H4 (cell line): ENCODE data around the gene YBX3. TPM values are rescaled to one million over a fixed set of nuclear protein-coding genes. Genes with fewer than 3 reads are reported as not detected.
A peak's percentile ranks its signal among the peaks of the same experiment; 100 is the strongest.
"Not testable (repeated sequence)": the region's sequence is repeated elsewhere in the genome, so short reads cannot be mapped to it uniquely, and the experiment has no call there.

Experiments used
- DNase-seq: peaks from one replicate; pipeline ENCODE4 v3.0.0-alpha.2; 2015; ENCODE audit warnings: low spot score
- total RNA-seq: library from RNA; depleted of rRNA; stranded (reverse); fragments of >200 nt; shearing (Covaris generic); gene quantifications from 2 replicates; pipeline ENCODE4 v1.2.3, GENCODE V29; 2014; rRNA removed

YBX3 gene
- total RNA-seq: 55.7 and 96.7 TPM in 2 replicates

DNA sequence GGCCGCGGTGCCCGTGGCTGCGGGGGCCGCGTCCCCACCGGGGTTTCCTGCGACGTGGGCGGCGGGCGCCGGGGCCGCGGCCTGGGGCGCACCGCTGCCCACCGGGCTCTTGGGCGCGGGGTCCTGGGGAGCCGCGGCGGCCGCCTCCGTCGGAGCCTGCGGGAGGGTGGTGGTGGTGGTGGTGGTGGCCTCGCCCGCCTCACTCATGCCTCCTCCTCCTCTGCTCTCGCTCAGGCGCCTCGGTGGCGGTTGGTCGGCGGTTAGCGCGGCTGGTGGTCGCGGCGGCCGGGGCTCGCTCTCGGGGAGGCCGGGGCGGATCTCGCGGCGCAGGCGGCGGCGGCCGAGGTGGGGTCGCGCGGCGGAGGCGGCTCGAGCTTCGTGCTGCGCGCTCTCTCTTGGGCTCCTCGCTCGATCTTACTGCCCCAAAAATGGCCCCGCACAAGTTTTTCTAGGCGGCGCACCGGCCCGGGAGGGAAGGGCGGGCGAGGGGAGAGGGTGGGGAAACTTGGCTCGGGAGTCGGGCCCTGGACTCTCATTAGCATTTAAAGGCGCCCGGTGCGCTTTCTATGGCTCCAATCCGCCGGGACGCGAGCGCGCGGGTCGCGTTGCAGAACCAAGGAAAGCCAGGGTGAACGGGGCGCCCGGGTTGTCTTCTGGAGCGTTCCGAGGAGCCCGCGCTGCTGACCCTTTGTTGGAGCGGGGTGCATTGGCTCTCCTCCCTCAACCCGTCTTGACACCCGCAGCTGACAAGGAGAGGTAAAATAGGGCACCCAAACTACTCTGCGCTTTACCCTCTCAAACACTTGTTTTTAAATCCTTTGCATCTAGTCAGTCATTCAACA lies at the start of gene YBX3:
YBX3 (minus strand) TSS at position 419 of the 842 bp plus-strand sequence; CDS start at position 207, 212 bp downstream.
- peak; percentile 68 for DNase-seq

DNA sequence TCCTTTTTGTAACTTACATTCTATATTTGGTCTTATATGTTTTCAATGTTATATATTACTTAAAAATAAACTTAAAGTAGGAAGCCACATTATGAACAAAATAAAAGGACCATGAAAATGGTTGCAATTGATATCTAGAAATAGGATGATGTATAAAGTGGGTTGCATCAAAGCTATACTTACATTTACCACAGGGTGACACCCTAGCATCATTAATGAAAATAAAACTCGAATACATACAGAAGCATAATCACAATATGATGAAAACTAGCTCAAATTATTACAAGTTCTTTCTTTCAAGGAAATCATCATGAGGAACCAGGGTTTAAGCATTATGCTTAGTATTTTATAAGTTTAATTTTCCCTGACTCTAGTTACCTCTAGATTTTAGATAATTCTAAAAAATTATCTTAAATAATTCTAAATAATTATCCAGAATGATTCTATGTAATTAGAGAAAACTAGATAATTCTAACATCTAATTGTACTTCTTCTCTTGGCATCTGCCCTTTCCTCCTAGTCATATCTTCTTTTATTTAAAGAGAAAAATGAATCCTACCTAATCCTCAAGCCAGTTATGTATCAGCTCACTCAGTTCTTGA lies 48.1 kb upstream of the YBX3 start:
- peak; percentile 37 for DNase-seq

DNA sequence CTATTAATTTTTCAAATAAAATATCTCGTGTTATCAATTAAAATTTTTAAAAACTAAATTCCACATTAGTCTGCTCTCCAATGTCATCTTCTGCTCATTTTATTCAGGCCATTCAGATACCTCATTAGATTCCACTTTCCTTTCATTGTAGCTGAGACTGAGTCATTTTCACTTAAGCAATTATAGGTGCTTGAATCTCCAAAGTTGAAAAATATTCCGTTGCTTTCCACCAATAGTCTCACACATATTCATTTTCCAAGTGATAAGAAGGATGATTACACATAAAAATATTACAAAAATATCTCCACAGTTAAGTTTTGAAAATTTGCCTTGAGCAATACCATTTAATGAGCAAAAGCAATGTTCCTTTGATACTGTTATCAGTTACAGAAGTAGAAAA lies 36.5 kb upstream of the YBX3 start:
- DNase-seq: no peak

DNA sequence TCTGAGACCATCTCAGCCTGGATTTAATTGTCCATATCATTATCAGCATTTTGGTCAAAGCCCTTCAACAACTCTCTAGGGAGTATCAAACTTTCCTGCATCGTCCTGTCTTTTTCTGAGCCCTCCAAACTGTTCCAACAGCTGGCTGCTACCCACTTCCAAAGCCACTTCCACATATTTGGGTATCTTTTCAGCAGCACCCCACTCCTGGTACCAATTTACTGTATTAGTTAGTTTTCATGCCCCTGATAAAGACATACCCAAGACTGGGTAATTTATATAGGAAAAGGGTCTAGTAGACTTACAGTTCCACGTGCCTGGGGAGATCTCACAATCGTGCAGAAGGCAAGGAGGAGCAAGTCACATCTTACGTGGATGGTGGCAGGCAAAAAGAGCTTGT lies 33.1 kb upstream of the YBX3 start:
- no peak for DNase-seq

DNA sequence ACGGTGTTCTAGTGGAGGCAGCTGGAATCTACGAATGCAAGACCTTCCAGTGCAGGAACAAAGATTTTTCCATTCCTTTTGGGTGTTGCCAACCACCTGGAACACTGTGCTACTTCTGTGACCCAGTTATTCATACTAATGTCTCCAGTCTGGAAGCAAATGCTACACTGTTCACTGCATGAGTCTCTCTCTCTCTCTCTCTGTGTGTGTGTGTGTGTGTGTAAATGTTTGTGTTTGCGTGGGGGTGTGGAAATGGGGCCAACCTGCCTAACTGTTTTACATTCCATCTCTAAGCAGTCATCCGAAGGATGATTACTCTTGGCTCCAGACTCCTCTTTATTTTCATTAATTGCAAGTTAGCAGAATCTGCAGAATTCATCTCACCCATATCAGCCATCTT lies 29.9 kb upstream of the YBX3 start:
- peak; percentile 36 for DNase-seq

DNA sequence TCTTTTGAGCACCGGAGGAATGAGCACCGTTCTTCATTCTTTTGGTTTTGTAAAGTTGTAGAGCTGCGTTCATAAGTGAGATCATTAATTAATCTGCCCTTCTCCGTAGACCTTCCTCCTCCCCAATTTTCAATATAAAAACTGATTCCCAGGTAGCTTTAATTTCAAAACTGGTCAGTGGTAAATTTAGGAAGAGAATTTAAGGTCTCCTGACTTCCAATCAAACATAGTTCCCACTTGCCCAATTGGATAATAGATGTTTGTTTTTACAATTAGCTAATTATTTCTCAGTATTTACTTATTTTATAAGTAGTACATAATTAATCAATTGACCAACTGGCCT lies 27.2 kb upstream of the YBX3 start:
- DNase-seq: no peak

DNA sequence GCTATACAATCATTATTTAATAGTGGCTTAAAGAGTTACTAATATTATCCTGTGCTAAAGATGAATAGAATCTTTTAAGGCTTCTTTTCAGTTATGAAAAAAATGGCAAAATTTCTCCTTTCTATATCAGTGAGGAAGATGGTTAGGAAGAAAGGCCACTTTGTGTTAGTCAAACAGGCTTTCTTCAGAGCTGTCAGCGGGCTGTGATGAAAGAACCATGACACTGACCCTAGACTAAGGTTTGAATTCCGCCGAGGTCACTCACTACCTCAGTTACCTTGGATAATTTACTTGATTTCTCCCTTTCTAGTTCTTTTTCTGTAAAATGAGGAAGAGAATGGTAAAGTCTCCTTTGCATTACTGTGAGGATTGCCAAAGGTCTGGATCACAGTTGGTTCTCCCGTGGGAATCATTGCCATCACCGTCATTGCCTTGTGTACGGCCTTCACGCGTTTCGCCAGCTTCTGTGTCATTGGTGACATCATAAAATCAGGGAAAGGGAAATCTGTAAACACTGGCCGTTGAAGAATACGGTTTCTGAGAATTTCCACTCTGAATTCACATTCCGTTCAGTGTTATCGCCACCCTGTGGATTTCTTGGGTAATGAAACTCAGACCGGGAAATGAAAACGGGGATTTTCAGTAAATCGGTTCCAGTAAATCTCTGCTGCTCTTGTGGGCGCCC lies 26.7 kb upstream of the YBX3 start:
- peak; percentile 95 for DNase-seq

DNA sequence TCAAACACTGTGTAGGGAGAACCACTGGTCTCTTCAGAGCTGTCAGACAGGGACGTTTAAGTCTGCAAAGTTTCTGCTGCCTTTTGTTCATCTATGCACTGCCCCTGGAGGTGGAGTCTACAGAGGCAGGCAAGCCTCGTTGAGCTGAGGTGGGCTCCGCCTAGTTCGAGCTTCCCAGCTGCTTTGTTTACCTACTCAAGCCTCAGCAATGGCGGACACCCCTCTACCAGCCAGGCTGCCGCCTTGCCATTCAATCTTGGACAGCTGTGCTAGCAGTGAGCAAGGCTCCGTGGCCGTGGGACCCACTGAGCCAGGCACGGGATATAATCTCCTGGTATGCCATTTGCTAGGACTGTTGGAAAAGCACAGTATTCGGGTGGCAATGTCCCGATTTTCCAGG lies 24.6 kb upstream of the YBX3 start:
- DNase-seq: no peak

DNA sequence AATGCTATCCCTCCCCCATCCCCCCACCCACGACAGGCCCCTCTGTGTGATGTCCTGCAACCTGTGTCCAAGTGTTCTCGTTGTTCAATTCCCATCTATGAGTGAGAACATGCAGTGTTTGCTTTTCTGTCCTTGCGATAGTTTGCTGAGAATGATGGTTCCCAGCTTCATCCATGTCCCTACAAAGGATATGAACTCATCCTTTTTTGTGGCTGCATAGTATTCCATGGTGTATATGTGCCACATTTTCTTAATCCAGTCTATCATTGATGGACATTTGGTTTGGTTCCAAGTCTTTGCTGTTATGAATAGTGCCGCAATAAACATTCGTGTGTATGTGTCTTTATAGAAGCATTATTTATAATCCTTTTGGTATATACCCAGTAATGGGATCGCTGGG lies 20.3 kb upstream of the YBX3 start:
- not testable (repeated sequence) for DNase-seq

DNA sequence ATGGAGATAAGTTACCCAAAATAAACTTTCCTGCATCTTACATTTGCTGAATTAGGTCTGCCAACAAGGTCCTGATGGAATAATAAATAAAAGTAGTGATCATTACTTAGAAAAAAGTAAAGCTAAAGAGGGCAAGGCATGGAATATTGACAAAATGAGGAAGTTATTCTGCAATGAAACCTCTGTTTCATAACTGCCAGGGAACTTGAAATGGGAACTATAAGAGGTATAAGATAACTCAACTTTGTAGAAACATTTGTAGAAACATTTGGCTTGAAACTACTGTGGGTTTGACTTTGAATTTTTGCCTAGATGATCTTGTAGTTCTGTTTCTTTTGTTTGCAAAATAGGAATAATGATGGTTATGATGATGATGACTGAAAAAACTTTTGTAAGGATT lies 18.7 kb upstream of the YBX3 start:
- DNase-seq: no peak

DNA sequence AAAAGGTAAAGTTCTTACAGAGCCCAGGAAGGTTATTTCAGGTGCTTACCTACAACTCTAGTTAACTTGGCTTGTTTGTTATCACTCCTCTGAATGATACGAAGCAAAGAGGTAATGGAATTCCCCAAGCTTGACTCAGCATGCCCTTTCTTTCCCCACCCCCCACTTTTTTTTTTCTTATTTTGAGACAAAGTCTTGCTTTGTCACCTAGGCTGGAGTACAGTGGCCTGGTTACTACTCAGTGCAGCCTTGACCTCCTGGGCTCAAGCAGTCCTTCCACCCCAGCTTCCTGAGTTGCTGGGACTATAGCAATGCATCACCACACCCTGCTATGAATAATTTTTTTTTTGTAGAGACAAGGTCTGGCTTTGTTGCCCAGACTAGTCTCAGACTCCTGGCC lies 17.1 kb upstream of the YBX3 start:
- DNase-seq: no peak

DNA sequence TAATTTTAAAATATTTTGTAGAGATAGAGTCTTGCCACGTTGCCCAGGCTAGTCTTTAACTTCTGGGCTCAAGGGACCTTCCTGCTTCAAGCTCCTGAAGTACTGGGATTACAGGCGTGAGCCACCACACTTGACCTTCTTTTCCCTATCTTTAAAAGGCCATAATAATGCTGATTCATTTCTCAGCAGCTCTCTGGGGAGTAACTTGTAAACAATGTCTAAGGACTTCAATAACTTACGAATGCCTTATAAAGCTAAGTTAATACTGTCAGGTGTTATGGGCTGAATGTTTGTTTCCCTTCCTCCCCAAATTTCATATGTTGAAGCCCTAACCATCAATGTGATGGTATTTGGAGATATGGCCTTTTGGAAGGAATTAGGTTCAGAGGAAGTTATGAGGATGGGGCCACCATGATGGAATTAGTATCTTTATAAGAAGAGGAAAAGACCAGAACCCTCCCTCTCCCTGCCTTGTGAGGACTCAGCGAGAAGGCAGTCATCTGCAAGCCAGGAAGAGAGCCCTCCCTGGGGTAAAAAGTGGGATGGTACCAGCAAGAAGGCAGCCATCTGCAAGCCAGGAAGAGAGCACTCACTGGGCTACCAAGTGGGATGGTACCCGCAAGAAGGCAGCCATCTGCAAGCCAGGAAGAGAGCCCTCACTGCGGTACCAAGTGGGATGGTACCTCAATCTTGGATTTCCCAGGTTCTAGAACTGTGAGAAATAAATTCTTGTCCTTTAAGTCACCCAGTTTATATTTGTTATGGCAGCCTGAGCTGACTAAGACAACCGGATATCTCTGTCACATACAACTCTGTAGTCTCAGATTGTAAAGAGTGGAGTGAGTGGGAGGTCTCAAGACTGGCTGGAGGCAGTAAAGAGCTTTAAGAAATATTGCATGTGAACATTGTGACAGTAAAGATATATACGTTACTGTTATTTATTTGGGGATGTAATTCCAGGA lies 16.3 kb upstream of the YBX3 start:
- peak; percentile 48 for DNase-seq

DNA sequence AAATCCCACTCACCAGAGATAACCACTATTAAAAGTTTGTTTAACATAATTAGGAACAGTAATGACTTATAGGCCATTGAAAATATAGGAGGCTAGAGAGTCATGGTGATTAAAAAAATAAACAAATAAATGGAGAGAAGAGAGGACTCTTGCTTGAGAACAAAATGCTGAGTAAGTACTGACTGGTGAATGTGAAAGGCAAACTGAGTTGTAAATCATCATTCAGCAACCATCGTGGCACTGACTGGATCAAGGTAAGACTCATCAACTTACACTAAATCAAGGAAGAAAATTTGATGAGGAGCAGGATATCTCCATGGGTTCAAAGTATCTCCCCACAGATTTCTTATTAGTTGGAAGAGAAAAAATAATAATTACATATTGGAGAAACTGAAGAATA lies 14.1 kb upstream of the YBX3 start:
- DNase-seq: no peak

DNA sequence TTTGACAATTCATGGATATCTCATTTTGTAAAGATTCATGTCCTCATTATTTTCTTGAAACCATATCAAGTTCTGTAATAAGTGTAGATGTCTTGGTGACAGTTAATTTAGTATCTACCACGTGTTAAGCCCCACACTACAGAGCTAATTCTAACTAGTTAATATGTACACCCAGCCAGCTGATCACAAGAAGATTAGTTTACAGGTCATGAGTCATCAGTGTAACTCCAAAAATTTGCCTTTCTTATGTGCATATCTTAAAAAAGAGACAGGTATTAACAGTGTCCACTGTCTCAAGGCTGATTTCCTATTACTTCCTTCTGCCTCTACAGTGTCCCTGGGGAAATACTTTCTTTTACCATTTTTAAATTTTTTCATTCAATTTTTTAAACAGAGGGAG lies 13.3 kb upstream of the YBX3 start:
- DNase-seq: no peak

DNA sequence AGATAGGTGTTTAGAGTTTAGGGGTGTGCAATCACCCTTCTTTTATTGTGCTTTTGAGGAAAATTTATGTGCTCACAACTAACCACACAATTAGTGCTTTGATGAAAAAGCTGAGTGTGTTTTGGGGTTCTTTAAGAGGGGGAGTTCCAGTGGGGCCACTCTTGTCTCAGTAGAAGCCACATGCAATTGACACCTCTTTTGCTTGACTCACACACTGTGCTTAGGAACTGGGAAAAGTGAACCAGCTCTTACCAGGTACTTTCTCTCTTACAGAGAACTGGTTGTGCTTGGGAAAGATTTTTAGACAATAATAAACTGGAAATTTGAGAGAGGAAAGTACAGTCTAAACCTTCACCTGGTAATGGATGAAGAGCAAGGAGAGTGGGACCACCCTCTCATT lies 12.3 kb upstream of the YBX3 start:
- DNase-seq: no peak

DNA sequence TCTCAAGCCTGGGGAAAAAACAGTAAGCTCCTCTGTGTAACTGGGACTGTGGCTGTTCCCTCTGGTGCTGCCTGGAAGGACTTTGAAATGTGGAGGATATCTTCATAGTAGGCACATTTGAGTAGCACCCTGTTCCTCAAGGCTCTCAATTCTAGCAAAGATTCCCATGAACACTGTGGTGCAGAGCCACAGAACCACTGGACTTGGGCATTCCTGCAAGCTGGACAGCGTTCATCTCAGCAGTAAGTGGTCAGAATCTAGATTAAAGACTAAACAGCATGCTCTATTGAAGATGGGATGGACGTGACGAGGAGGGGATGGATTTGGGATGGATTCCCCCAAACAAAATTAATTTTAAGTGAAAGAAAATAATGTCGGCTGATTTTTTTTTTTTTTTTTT lies 9.4 kb upstream of the YBX3 start:
- no peak for DNase-seq

DNA sequence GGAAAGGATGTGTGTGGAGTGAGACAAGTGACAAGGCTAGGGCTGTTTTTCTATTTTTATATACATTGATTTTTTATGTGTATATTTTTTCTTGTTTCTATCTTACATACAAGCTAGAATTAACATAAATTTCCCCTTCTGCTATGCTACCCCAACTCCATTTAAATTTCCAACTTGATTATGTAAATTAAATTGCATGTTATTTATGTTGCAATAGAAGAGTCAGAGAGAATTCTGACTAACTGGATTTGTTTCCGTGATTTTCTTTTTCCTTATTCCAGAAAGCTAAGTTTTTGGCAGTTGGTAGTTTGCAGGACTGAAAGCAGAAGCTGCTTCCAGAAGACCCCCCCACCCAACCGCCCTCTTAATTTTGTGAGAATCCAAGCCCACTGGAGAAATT lies 8.9 kb upstream of the YBX3 start:
- no peak for DNase-seq

DNA sequence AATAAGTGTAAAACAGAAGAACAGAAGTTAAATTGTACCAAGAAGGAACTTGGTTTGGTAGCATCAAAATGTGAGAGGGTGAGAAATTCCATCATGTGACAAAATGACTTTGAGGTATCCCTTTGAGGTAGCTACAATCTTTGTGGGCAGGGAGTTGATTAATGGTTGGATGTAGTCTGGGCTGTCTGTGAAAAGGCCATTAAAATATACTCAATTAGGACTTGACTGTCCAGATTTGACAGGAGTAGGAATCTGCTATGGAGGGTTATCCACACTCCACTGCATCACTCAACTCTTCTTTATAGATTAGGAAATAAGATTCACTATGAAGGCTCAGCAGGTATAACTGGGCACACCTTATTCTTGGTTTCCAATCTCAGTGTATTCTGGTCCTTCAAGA lies 7.4 kb upstream of the YBX3 start:
- DNase-seq: no peak

DNA sequence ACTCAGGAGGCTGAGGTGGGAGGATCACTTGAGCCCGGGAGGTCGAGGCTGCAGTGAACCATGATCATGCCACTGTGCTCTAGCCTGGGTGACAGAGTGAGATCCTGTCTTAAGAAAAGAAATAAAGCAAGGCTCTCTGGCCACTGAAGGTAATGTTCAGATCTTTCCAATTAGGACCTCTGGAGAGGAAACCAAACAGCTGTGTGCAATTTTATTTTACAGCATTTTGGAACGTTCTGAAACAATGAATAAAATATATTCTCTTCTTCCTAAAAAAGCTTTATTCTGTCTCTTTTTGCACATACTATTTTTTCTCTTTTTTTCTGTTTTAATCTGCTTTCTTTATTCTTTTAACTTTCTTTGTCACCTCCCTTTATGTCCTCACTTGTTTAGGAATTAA lies 5.0 kb upstream of the YBX3 start:
- DNase-seq: no peak

DNA sequence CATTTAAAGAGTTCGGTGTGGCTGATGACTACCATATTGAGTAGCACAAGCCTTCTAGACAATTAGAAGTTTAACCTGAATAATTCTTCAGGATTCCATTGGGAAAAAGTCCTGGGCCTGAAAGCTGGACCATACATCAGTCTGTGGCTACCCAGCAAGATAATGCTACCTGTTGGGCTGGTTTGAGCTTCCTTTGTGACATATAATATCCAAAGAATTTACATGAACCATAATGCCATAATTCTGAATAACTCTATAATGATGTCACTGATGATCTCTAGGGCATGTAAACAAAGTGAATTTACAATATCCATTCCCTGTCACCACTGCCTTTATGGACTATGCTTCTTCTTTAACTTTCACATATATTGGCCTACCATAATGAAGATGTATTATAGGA lies 3.8 kb upstream of the YBX3 start:
- DNase-seq: no peak

DNA sequence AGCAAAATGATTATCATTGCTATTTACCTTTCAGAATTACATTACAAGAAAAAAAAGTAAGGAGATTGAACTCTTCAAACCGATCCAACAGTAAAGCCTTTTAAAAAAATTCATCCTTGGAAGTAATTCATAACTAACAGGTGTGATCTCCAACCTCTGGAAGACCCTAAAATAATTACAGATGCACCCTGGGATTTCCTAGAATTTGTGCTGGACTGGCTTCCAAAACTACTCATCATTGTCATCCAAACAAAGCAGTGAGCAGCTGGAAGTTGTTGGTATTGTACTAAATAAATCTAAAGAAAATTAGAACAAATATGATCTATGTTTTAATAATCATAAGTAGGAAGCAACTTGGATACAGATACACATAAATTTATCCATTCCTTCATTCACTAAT lies 1.9 kb upstream of the YBX3 start:
- DNase-seq: no peak

DNA sequence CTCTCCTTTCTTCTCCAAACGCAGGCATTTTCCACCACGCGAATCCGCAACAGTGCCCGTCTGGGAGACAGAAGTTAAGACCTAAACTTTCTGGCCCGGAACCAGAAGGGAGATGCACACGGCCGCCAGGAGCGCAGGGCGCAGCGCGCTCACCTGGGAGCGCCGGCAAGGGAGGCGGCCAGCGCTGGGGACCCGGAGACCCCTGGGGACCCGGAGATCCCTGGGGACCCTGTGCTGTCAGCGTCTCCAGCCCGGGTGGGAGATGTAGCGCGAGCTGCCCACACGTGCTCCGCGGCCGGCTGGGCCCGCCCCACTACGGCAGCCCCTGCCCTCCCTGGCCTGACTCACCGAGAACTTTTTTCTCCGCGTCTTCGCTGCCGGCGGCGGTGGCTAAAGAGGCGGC lies 620 bp downstream of the YBX3 start:
- DNase-seq: no peak
